ENCODE data around the gene TTC24.

The TTC24 gene

DNA sequence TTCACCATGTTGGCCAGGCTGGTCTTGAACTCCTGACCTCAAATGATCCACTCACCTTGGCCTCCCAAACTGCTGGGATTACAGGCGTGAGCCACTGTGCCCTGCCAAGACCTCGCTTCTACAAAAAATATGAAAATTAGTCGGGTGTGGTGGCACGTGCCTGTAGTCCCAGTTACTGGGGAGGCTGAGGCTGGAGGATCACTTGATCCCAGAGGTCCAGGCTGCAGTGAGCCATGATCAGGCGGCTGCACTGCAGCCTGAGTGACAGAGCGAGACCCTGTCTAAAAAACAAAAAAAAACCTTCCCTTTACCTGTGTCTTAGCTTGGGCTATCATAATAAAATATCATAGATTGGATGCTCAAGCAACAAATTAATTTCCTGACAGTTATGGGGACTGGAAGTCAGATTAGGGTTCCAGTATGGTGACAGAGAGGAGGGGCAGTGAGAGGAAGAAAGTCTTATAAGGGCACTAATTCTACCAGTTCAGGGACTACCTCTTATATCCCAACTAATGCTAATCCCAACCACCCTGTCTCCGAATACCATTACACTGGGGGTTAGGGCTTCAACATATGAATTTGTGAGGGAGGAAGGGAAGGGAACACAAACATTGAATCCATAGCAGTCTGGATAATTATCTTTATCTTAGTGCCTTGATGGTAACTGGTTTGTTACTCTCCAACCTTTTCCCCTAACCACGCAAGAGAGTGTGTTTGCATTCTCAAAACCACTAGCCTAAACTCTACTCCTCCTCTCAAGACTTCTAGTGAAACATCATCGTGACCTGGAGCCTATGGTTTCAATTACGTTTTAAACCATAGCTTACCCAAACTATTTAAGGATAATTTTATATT, 11.0 kb downstream of the TTC24 start:
- TF ChIP-seq, protein P1, sequence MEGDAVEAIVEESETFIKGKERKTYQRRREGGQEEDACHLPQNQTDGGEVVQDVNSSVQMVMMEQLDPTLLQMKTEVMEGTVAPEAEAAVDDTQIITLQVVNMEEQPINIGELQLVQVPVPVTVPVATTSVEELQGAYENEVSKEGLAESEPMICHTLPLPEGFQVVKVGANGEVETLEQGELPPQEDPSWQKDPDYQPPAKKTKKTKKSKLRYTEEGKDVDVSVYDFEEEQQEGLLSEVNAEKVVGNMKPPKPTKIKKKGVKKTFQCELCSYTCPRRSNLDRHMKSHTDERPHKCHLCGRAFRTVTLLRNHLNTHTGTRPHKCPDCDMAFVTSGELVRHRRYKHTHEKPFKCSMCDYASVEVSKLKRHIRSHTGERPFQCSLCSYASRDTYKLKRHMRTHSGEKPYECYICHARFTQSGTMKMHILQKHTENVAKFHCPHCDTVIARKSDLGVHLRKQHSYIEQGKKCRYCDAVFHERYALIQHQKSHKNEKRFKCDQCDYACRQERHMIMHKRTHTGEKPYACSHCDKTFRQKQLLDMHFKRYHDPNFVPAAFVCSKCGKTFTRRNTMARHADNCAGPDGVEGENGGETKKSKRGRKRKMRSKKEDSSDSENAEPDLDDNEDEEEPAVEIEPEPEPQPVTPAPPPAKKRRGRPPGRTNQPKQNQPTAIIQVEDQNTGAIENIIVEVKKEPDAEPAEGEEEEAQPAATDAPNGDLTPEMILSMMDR (IDR thresholded peaks at IDR 0.05; ENCODE audit: control insufficient read depth, insufficient read depth, low read depth, low read length, missing control alignments), result no peak
- H3K4me3 ChIP-seq (ENCODE audit: control insufficient read depth, low read depth, low read length), result no peak overlapping the region
- no peak for DNase-seq (ENCODE audit: low read depth)

DNA sequence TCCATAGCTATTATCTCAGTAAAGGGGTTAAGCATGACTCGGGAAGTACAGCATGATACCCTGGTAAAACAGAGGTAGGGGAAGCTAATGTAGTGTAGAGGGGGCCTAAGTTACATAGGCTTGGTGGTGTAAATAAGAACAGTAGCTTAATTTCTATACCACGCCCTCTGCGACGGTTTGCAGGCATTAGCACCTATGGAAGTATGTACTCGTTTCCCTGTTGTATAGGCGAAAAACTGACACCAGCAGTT, 11.6 kb downstream of the TTC24 start:
- TF ChIP-seq, protein P1 (IDR thresholded peaks at IDR 0.05; ENCODE audit: control insufficient read depth, insufficient read depth, low read depth, low read length, missing control alignments), result no peak
- no peak for DNase-seq (ENCODE audit: low read depth)
- H3K4me3 ChIP-seq (ENCODE audit: control insufficient read depth, low read depth, low read length), result peak overlapping the region; percentile 88

DNA sequence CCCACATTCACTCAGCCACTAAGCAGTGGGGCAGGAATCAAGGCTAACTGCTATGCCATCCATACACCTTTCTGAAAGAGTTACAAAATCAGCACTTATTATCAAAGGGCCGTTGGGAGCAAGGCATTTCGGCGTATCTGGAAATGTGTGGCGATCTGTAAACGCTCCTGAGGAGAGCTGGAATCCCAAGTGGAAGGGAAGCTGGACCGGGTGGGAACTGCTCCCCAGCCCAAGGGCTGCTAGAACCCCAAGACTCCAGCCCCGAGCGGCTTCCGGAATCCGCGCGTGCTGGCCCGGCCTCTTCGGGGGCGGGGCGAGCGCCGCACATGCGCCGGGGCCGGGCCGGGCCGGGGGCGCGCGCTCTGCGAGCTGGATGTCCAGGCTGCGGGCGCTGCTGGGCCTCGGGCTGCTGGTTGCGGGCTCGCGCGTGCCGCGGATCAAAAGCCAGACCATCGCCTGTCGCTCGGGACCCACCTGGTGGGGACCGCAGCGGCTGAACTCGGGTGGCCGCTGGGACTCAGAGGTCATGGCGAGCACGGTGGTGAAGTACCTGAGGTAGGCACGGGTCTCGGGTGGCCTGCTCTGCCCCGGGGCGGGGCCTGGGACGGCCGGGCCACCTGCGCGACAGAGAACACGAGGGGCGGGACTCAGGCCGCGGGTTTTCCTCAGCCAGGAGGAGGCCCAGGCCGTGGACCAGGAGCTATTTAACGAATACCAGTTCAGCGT, 12.1 kb downstream of the TTC24 start, which contains the start of gene NAXE:
TSS of gene NAXE (plus strand) at position 345 of the 726 bp plus-strand sequence. CDS start at position 374, 29 bp downstream.
- H3K4me3 ChIP-seq (ENCODE audit: control insufficient read depth, low read depth, low read length), result peak within 1 kb of the TSS; percentile 88
- no peak for DNase-seq (ENCODE audit: low read depth)
- TF ChIP-seq, protein P1 (IDR thresholded peaks at IDR 0.05; ENCODE audit: control insufficient read depth, insufficient read depth, low read depth, low read length, missing control alignments), result no peak

DNA sequence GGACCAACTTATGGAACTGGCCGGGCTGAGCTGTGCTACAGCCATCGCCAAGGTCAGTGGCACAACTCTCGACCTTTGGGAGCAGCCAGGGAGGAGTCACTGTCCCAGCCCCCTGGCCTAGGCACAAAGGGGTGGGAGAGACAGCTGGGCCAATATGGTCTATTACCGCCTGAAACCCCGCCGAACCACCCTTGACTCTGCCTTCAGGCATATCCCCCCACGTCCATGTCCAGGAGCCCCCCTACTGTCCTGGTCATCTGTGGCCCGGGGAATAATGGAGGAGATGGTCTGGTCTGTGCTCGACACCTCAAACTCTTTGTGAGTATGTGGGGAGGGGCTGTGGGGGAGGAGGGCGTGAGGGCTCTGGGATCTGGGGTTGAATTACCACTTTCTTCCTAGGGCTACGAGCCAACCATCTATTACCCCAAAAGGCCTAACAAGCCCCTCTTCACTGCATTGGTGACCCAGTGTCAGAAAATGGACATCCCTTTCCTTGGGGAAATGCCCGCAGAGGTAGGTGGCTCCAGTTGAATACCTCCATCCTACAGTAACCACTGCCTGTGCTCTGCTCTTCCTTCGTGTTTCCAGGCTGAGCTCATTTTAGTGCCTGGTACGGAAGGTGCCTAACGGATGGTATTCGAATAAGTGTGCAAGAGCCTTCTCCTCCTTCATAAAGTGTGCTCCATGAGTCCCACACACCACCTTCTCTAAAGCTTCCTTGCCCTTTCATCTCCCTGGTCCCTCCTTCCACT, 12.8 kb downstream of the TTC24 start:
- TF ChIP-seq, protein P1 (IDR thresholded peaks at IDR 0.05; ENCODE audit: control insufficient read depth, insufficient read depth, low read depth, low read length, missing control alignments), result no peak
- no peak for DNase-seq (ENCODE audit: low read depth)
- peak overlapping the region; percentile 88 for H3K4me3 ChIP-seq (ENCODE audit: control insufficient read depth, low read depth, low read length)

DNA sequence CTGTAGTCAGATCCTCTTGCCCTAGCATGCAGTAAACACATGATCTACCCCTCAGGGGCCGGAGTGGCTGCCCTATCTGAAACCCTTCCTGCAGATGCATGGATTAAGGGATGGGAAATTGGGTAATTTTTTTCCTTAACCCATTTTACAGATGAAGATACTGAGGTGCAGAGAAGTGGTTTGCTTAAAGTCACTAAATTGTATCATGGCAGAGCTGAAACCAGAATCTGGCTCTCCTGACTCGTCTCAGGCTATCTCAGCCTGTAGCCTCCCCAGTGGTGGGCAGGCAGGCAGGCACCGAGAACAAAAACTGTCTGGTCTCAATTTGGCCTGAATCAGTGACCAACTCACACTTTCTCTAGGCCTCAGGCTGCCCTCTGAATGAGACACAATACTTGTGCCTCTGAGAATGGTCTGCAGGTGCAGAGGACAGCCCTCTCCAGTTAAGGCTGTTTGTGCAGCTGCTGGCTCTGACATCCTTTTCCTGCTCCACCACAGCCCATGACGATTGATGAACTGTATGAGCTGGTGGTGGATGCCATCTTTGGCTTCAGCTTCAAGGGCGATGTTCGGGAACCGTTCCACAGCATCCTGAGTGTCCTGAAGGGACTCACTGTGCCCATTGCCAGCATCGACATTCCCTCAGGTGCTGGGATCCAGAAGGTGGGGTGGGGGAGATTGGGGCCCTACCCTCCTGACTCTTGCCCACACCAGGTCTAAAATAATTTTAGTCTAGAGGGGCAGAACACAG, 13.6 kb downstream of the TTC24 start:
- TF ChIP-seq, protein P1 (IDR thresholded peaks at IDR 0.05; ENCODE audit: control insufficient read depth, insufficient read depth, low read depth, low read length, missing control alignments), result no peak
- no peak overlapping the region for H3K4me3 ChIP-seq (ENCODE audit: control insufficient read depth, low read depth, low read length)
- DNase-seq (ENCODE audit: low read depth), result no peak

DNA sequence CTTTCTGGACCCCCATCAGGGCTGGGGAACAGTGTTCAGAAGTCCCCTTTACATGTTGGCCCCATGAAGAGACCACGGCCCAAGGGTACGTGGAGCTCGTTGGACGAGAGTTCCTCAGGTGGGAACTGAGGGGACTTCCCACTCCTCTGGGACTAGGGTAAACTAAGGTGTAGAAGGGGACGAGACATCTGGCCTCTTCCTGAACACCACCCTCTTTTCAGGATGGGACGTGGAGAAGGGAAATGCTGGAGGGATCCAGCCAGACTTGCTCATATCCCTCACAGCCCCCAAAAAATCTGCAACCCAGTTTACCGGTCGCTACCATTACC, 14.1 kb downstream of the TTC24 start:
- DNase-seq (ENCODE audit: low read depth), result no peak
- H3K4me3 ChIP-seq (ENCODE audit: control insufficient read depth, low read depth, low read length), result no peak overlapping the region
- TF ChIP-seq, protein P1 (IDR thresholded peaks at IDR 0.05; ENCODE audit: control insufficient read depth, insufficient read depth, low read depth, low read length, missing control alignments), result no peak
